ENCODE measurements around the gene HSD17B13. TPM values are rescaled to one million over a fixed set of nuclear protein-coding genes. Genes with fewer than 3 reads are reported as not detected.

Gene HSD17B13, protein sequence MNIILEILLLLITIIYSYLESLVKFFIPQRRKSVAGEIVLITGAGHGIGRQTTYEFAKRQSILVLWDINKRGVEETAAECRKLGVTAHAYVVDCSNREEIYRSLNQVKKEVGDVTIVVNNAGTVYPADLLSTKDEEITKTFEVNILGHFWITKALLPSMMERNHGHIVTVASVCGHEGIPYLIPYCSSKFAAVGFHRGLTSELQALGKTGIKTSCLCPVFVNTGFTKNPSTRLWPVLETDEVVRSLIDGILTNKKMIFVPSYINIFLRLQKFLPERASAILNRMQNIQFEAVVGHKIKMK
- 4.2 TPM for total RNA-seq
- long read RNA-seq, transcript HSD17B13-202 (7 exons, 2,397 nt), result major isoform, 8 of 8 reads
- long read RNA-seq, partial matches to known transcripts, result 0 of 8 reads
- long read RNA-seq, other reads (novel, unspliced or antisense), result 0 of 8 reads

DNA sequence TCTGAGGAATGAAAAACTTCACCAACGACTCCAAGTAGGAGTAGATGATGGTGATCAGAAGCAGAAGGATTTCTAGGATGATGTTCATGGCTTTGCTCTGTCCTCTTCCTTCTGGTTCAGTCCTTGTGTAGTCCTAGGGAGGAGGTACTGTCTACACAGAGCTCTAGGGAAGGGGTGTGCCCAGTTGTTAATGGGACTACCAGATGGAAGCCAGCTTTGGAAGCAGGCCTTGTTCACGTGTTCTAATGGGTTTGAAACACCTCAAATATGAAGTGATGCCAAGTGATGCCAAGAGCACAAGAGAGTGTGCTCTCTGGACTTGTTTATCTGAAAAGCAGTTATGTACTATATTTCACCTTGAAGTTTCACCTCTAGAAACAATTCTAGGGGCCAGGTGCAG is at the start of gene HSD17B13:
HSD17B13 (minus strand) TSS at position 129 of the 400 bp plus-strand sequence; CDS start at position 88, 41 bp downstream.
- H3K4me3 ChIP-seq, result no peak within 1 kb of the TSS
- no peak for DNase-seq
- ATAC-seq, result no peak
- intact Hi-C loops (cut with DNase I), result no loop called here
- no peaks in the 10 kb centered on the region for H3K9me3 ChIP-seq
- H3K4me1 ChIP-seq, result no peaks in the 10 kb centered on the region
- H3K36me3 ChIP-seq, result no peaks in the 10 kb centered on the region
- TF ChIP-seq, protein P1, sequence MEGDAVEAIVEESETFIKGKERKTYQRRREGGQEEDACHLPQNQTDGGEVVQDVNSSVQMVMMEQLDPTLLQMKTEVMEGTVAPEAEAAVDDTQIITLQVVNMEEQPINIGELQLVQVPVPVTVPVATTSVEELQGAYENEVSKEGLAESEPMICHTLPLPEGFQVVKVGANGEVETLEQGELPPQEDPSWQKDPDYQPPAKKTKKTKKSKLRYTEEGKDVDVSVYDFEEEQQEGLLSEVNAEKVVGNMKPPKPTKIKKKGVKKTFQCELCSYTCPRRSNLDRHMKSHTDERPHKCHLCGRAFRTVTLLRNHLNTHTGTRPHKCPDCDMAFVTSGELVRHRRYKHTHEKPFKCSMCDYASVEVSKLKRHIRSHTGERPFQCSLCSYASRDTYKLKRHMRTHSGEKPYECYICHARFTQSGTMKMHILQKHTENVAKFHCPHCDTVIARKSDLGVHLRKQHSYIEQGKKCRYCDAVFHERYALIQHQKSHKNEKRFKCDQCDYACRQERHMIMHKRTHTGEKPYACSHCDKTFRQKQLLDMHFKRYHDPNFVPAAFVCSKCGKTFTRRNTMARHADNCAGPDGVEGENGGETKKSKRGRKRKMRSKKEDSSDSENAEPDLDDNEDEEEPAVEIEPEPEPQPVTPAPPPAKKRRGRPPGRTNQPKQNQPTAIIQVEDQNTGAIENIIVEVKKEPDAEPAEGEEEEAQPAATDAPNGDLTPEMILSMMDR (IDR thresholded peaks at IDR 0.05), result no peak
- H3K27me3 ChIP-seq (ENCODE audit: low read depth), result no peaks in the 10 kb centered on the region
- H3K27ac ChIP-seq, result no peak within 1 kb of the TSS

DNA sequence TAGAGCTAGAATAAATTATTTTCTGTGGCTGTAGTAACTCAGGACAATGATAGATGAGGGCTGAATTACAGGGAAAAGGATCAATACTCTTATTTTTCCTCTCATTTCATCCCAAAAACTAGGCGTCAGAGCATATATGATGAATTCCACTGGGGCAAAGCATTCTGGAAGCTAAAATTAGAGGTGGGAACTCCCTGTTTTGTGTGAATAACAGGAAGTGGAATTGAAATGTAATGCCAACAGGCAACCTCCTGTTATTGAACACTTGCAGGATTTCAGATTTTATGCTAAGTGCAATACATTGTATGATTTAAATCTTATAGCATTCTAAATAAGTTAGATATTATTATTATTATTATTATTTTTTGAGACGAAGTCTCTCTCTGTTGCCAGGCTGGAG is 47.4 kb upstream of the HSD17B13 start:
- H3K9me3 ChIP-seq, result no peaks in the 10 kb centered on the region
- TF ChIP-seq, protein P1 (IDR thresholded peaks at IDR 0.05), result no peak
- H3K27ac ChIP-seq, result no peak overlapping the region
- H3K36me3 ChIP-seq, result peaks cover 93% of the 10 kb centered on the region
- peaks cover under 1% of the 10 kb centered on the region for H3K4me1 ChIP-seq
- no peaks in the 10 kb centered on the region for H3K27me3 ChIP-seq (ENCODE audit: low read depth)
- intact Hi-C loops (cut with DNase I), result loop anchor here (10.0 kb wide), 1 partner anchor 95 kb away; no protein-coding TSS in a partner anchor
- DNase-seq, result no peak
- no peak for ATAC-seq
- H3K4me3 ChIP-seq, result no peak overlapping the region

DNA sequence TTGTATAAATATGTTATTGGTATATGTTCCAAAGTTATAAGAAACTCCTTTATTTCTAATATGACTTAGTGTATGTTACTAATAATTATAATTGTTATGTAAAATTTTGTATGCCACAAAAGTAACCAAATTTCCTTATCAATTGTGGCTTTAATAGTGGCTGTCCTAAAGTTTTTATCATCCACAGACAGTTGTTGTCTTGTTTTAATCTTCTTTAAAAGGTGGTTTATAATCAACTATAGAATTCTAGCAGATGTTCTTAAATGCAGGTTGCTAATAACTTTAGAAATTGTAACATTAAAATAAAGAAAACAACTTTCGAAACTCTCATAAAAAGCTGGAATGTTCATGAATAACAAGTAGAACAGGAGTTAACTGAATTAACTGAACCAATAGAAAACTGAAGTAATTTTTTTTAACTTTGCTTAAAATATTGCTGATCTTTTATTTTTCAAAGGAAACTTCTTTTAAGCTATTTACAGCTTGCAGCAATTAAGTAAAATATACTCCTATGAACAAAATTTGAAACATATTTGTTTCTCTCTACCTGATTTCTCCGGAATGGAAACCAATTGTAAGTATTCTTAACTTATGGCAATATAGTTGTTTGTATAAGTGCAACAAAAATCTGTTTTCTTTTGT is 44.0 kb upstream of the HSD17B13 start:
- DNase-seq, result no peak
- no peak overlapping the region for H3K4me3 ChIP-seq
- H3K27me3 ChIP-seq (ENCODE audit: low read depth), result no peaks in the 10 kb centered on the region
- H3K4me1 ChIP-seq, result no peaks in the 10 kb centered on the region
- TF ChIP-seq, protein P1 (IDR thresholded peaks at IDR 0.05), result no peak
- no peak overlapping the region for H3K27ac ChIP-seq
- intact Hi-C loops (cut with DNase I), result no loop called here
- H3K36me3 ChIP-seq, result peaks cover 95% of the 10 kb centered on the region
- no peak for ATAC-seq
- H3K9me3 ChIP-seq, result no peaks in the 10 kb centered on the region

DNA sequence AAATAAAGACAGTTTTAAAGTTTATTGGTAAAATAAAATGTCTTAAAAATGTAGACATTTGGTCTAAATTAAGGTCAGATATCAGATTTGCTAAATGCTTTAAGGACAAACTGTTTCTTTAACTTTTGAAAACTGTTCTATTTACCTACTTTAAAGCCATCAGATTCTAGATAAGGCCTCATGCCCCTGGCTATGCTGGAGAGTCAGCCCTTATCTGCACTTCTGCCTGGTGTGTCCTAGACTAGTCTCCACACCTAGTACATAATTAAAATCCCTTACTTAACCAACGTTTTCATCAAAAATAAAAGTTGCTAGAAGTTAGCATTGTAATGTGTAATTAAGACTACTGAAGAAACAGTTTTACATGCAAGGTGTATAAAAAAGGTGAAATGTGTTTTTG is 42.7 kb upstream of the HSD17B13 start:
- Histone ChIP-seq H3K27ac (no peak overlapping the region), H3K27me3 (ENCODE audit: low read depth) (no peaks in the 10 kb centered on the region), H3K9me3 (no peaks in the 10 kb centered on the region), H3K4me3 (no peak overlapping the region), H3K4me1 (peaks cover 5% of the 10 kb centered on the region), H3K36me3 (peaks cover 97% of the 10 kb centered on the region)
- ATAC-seq, result no peak
- TF ChIP-seq, protein P1 (IDR thresholded peaks at IDR 0.05), result no peak
- intact Hi-C loops (cut with DNase I), result no loop called here
- no peak for DNase-seq

DNA sequence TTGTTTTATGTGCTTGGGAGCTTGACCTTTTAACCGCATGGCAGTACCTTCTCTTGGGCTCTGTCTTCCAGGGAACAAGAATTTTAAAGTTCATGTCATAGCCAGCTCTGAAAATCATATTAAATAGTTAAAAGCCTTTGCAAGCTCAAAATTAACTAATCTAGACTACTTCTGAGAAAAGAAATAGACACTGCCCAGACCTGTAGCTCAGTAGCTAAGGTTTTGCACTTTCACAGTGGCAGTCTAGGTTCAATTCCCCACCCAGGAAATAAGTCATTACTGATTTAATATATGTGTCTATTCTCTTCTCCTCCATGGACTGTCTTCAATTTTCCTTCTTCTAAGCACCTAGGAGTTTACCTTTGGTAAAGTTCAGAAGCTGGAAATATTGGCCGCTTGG is 40.9 kb upstream of the HSD17B13 start:
- no peak for DNase-seq
- intact Hi-C loops (cut with DNase I), result no loop called here
- TF ChIP-seq, protein P1 (IDR thresholded peaks at IDR 0.05), result no peak
- H3K4me3 ChIP-seq, result no peak overlapping the region
- peaks cover 6% of the 10 kb centered on the region for H3K4me1 ChIP-seq
- H3K27me3 ChIP-seq (ENCODE audit: low read depth), result no peaks in the 10 kb centered on the region
- peaks cover 99% of the 10 kb centered on the region for H3K36me3 ChIP-seq
- no peaks in the 10 kb centered on the region for H3K9me3 ChIP-seq
- ATAC-seq, result no peak
- no peak overlapping the region for H3K27ac ChIP-seq

Data from lower lobe of right lung (tissue), 2 donors.